WERI-Rb-1 (cell line): ENCODE results near the gene POMT2.

Source experiments
- DNase-seq: peaks from one replicate; pipeline ENCODE4 v3.0.0-alpha.2; 2020
- H3K27ac ChIP-seq: fragments of 250-450 bp; sonication (Bioruptor Pico); 2 replicates; pipeline ENCODE4 v1.5.1; 2020; ENCODE audit warnings: mild to moderate bottlenecking, moderate library complexity
- H3K27me3 ChIP-seq: fragments of 250-450 bp; sonication (Bioruptor Pico); 2 replicates; pipeline ENCODE4 v1.5.1; 2021; ENCODE audit warnings: mild to moderate bottlenecking, low read depth, moderate library complexity; ENCODE audit not compliant: insufficient read depth, severe bottlenecking
- H3K36me3 ChIP-seq: fragments of 250-450 bp; sonication (Bioruptor Pico); 2 replicates; pipeline ENCODE4 v1.5.1; 2020; ENCODE audit warnings: mild to moderate bottlenecking, moderate library complexity
- H3K4me3 ChIP-seq: 2 replicates; pipeline ENCODE4 v1.5.1; 2011; ENCODE audit warnings: low read depth, mild to moderate bottlenecking, control low read depth, low read length
- H3K9me3 ChIP-seq: fragments of 250-450 bp; sonication (Bioruptor Pico); 2 replicates; pipeline ENCODE4 v1.5.1; 2021; ENCODE audit warnings: mild to moderate bottlenecking, moderate library complexity; ENCODE audit not compliant: severe bottlenecking
- CTCF ChIP-seq: IDR thresholded peaks from 2 replicates; pipeline ENCODE4 v1.5.1; 2011; ENCODE audit warnings: low read depth, mild to moderate bottlenecking, control low read depth, inconsistent platforms, low read length

The POMT2 gene

GRCh38 chr14:77305696-77306095 is 15.0 kb downstream of the POMT2 start:
- Histone ChIP-seq H3K9me3 (no peaks in the 10 kb centered on the region), H3K27ac (no peak overlapping the region), H3K36me3 (peaks cover 15% of the 10 kb centered on the region), H3K27me3 (no peaks in the 10 kb centered on the region), H3K4me3 (no peak overlapping the region)
- no peak for TF ChIP-seq CTCF
- DNase-seq = no peak

GRCh38 chr14:77303417-77304156 is 17.1 kb downstream of the POMT2 start:
- Histone ChIP-seq H3K9me3 (no peaks in the 10 kb centered on the region), H3K27ac (peak overlapping the region; percentile 71), H3K4me3 (no peak overlapping the region), H3K27me3 (no peaks in the 10 kb centered on the region), H3K36me3 (peaks cover 29% of the 10 kb centered on the region)
- no peak for DNase-seq
- no peak for TF ChIP-seq CTCF

GRCh38 chr14:77302926-77303325 is 17.8 kb downstream of the POMT2 start:
- DNase-seq = no peak
- H3K4me3 ChIP-seq = no peak overlapping the region
- TF ChIP-seq CTCF = no peak
- H3K27ac ChIP-seq = peak overlapping the region; percentile 71
- no peaks in the 10 kb centered on the region for H3K27me3 ChIP-seq
- H3K36me3 ChIP-seq = peaks cover 36% of the 10 kb centered on the region
- H3K9me3 ChIP-seq = no peaks in the 10 kb centered on the region

- no peaks in the 10 kb centered on the region for H3K27me3 ChIP-seq
- no peak overlapping the region for H3K4me3 ChIP-seq
- H3K36me3 ChIP-seq = peaks cover 51% of the 10 kb centered on the region
- DNase-seq = peak; percentile 91
- peak; percentile 83 for TF ChIP-seq CTCF
- no peaks in the 10 kb centered on the region for H3K9me3 ChIP-seq
- peak overlapping the region; percentile 2; the same call in 1 of the 2 replicates for H3K27ac ChIP-seq
These were observed 19.6 kb downstream of the POMT2 start for GRCh38 chr14:77301103-77301502.

- H3K36me3 ChIP-seq = peaks cover 56% of the 10 kb centered on the region
- no peak overlapping the region for H3K27ac ChIP-seq
- no peak overlapping the region for H3K4me3 ChIP-seq
- no peaks in the 10 kb centered on the region for H3K9me3 ChIP-seq
- no peak for DNase-seq
- TF ChIP-seq CTCF = no peak
- H3K27me3 ChIP-seq = no peaks in the 10 kb centered on the region
These were observed 20.9 kb downstream of the POMT2 start for GRCh38 chr14:77299771-77300170.

GRCh38 chr14:77296906-77297305 is 23.8 kb downstream of the POMT2 start:
- no peak overlapping the region for H3K4me3 ChIP-seq
- TF ChIP-seq CTCF = no peak
- no peak overlapping the region for H3K27ac ChIP-seq
- DNase-seq = no peak
- H3K36me3 ChIP-seq = peaks cover 59% of the 10 kb centered on the region
- no peaks in the 10 kb centered on the region for H3K27me3 ChIP-seq
- H3K9me3 ChIP-seq = no peaks in the 10 kb centered on the region
